Activated naive CD8-positive, alpha-beta T cell treated with anti-CD3 and anti-CD28 coated beads, Interleukin-2, amount 50 U/mL, for 16 hours (primary cell): ENCODE results near the gene KLHL25.

Source experiments
- DNase-seq: peaks from one replicate; pipeline ENCODE4 v3.0.0-alpha.2; 2020; ENCODE audit warnings: low read depth, low spot score

The KLHL25 gene

GRCh38 chr15:85777250-85778106, 17.2 kb downstream of the KLHL25 start:
- DNase-seq, result no peak

GRCh38 chr15:85773970-85774369, 20.8 kb downstream of the KLHL25 start:
- no peak for DNase-seq

DNA sequence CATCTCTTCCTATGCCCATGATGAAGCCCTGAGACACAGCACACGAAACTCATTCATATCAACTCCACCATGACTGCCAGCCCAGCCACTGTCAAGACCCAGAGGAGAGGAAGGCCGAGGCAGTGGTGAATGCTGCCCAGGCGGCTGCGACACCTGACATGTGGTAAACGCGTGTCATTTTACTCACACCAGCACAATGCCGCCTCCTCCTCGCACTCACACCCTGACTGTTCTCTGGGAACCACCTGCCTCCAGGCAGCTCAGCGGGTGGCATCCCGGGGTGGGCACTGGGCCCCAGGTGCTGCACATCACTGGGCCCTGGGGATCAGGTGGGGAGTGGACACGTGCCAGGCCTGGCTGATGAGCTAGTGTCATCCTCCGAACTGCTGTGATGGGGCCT, 21.5 kb downstream of the KLHL25 start:
- no peak for DNase-seq

- DNase-seq, result no peak
These were observed 22.1 kb downstream of the KLHL25 start for GRCh38 chr15:85772668-85773067.

DNA sequence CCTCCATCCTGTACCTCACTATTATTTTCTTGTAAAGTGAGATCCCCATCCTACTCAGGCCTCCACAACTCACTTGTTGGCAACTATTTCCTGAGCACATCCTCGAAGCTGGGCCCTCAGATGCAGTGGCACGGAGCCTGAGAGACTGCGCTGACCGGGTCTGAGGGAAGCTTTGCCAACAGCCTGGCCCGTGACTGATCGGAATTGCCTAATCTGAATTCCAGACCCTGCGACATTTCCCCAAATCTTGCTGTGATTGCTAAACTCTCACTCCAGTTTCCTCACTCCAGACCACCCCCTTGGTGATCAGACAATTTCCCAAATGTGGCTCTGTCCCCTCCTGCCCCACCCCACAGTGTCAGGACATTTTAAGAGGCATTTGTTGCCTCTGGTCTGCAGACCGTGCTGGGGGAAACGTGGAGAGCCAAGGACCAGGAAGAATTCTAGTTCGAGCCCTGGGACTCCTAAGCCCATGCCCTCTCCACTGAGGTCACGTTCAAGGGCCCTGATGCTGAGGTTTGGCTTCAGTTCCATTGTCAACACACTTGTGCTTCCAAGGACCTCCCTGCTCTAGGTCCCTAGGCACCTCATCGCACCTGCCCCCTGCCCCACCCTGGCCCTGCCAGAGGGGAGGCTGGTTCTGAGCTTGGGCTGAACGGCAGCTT, 22.8 kb downstream of the KLHL25 start:
- DNase-seq, result no peak

- no peak for DNase-seq
These were observed 23.5 kb downstream of the KLHL25 start for GRCh38 chr15:85771271-85771670.

- DNase-seq, result no peak
These were observed 24.4 kb downstream of the KLHL25 start for GRCh38 chr15:85770096-85771041.

- no peak for DNase-seq
These were observed 25.4 kb downstream of the KLHL25 start for GRCh38 chr15:85769182-85769900.

- no peak for DNase-seq
These were observed 26.0 kb downstream of the KLHL25 start for GRCh38 chr15:85768595-85769168.

GRCh38 chr15:85767785-85768529, 26.8 kb downstream of the KLHL25 start:
- no peak for DNase-seq

GRCh38 chr15:85766001-85766831, 28.5 kb downstream of the KLHL25 start:
- no peak for DNase-seq

GRCh38 chr15:85764649-85765277, 30.0 kb downstream of the KLHL25 start:
- no peak for DNase-seq

GRCh38 chr15:85763673-85764633, 30.8 kb downstream of the KLHL25 start:
- no peak for DNase-seq

- DNase-seq, result no peak
These were observed 31.6 kb downstream of the KLHL25 start for GRCh38 chr15:85763157-85763556.

DNA sequence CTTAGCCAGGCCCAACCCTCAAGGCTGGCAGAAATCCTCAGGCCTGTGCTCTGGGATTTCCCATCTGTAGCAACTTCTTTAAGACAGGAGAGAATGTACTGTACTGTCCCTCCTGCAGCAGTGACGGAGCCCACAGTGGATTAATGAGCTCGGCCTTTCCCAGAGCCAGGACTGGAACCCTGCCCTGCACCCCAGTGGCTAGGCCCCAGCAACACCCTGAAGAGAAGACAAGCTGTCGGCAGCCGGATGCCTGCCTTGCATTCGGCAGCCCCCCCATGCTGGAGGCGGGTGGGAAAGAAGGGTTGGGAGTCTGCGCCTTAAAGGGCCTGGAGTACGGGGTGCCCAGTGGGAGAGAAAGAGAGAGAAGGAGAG, 32.0 kb downstream of the KLHL25 start:
- no peak for DNase-seq

- no peak for DNase-seq
These were observed 32.5 kb downstream of the KLHL25 start for GRCh38 chr15:85762039-85762755.

- no peak for DNase-seq
These were observed 33.1 kb downstream of the KLHL25 start for GRCh38 chr15:85761635-85762034.
